Nephron progenitor cell (in vitro differentiated cells): ENCODE data around the gene MAMDC2.

ENCODE experiments used
- DNase-seq: peaks from one replicate; pipeline ENCODE4 v3.0.0; 2021
- H3K27ac Mint-ChIP-seq: 2 replicates; pipeline ENCODE4 v1.8.0; 2021; ENCODE audit warnings: mild to moderate bottlenecking, moderate library complexity, mixed read lengths
- H3K27me3 Mint-ChIP-seq: 2 replicates; pipeline ENCODE4 v1.8.0; 2021; ENCODE audit warnings: mild to moderate bottlenecking, low read depth, mixed read lengths; ENCODE audit not compliant: poor library complexity
- H3K36me3 Mint-ChIP-seq: 2 replicates; pipeline ENCODE4 v1.8.0; 2021; ENCODE audit warnings: low read depth, mixed read lengths
- H3K4me1 Mint-ChIP-seq: 2 replicates; pipeline ENCODE4 v1.8.0; 2021; ENCODE audit warnings: mixed read lengths
- H3K4me3 Mint-ChIP-seq: 2 replicates; pipeline ENCODE4 v1.8.0; 2021; ENCODE audit warnings: mild to moderate bottlenecking, moderate library complexity, mixed read lengths
- H3K9me3 Mint-ChIP-seq: 2 replicates; pipeline ENCODE4 v1.8.0; 2021; ENCODE audit warnings: mild to moderate bottlenecking, moderate library complexity, mixed read lengths
- TF ChIP-seq, protein P1 (sequence below): fragments of 200-600 bp; sonication (generic); IDR thresholded peaks from 2 replicates; pipeline ENCODE4 v1.5.0; 2021; ENCODE audit warnings: antibody characterized with exemption

The MAMDC2 gene

DNA sequence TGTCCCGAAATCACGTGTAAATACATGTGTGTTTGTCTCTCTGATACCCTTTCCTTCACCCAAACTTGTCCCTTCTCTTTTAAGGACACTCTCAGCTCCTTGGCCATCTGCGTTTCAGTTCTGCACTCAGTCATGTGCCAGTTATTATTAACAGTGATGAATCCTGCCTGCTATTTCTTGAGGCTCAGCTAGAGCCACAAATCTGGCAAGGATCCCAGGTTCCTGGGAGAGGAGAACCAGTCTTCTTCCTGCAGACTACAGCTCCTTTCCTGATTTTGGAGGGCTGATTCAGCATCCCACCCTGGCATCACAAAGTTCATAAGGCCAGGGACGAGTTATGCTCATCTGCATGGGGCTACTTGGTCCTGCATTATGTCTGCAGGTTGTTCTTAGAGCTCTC lies 5.6 kb downstream of the MAMDC2 start:
- no peak for DNase-seq
- no peaks in the 10 kb centered on the region for H3K9me3 Mint-ChIP-seq
- TF ChIP-seq, protein P1, sequence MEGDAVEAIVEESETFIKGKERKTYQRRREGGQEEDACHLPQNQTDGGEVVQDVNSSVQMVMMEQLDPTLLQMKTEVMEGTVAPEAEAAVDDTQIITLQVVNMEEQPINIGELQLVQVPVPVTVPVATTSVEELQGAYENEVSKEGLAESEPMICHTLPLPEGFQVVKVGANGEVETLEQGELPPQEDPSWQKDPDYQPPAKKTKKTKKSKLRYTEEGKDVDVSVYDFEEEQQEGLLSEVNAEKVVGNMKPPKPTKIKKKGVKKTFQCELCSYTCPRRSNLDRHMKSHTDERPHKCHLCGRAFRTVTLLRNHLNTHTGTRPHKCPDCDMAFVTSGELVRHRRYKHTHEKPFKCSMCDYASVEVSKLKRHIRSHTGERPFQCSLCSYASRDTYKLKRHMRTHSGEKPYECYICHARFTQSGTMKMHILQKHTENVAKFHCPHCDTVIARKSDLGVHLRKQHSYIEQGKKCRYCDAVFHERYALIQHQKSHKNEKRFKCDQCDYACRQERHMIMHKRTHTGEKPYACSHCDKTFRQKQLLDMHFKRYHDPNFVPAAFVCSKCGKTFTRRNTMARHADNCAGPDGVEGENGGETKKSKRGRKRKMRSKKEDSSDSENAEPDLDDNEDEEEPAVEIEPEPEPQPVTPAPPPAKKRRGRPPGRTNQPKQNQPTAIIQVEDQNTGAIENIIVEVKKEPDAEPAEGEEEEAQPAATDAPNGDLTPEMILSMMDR, result no peak
- no peak overlapping the region for H3K27ac Mint-ChIP-seq
- H3K27me3 Mint-ChIP-seq, result peaks cover 33% of the 10 kb centered on the region
- no peaks in the 10 kb centered on the region for H3K36me3 Mint-ChIP-seq
- peaks cover 18% of the 10 kb centered on the region for H3K4me1 Mint-ChIP-seq
- H3K4me3 Mint-ChIP-seq, result no peak overlapping the region

DNA sequence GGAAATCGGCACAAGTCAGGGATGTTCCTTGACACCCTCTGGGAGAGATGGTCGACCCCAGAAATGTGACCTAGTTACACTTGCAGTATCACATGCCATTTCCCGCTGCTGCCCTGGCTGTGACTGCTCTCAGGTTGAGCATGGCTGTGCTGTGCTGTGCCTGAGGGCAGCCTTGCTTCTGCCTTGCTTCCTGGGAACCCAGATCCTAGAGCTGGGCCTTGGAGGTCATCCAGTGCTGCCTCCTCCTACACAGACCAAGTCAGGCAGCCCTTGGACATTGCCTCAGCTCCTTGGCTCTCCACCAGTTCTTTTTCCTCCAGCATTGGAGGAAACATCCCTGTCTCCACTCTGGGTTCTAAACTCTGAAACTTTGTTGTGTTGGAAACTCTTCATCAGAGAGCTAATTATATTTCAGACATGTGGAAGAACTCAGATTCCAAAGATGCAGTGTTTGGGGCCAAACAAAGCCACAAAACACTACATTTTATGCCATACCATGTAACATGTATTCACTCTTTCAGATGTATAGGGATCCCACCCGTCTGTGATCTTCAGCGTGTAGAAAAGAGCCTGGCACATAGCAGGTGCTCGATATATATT lies 6.1 kb downstream of the MAMDC2 start:
- Mint-ChIP-seq H3K4me1 (peaks cover 13% of the 10 kb centered on the region), H3K36me3 (no peaks in the 10 kb centered on the region), H3K9me3 (no peaks in the 10 kb centered on the region), H3K27ac (no peak overlapping the region), H3K4me3 (no peak overlapping the region), H3K27me3 (peaks cover 29% of the 10 kb centered on the region)
- TF ChIP-seq, protein P1, result no peak
- no peak for DNase-seq

DNA sequence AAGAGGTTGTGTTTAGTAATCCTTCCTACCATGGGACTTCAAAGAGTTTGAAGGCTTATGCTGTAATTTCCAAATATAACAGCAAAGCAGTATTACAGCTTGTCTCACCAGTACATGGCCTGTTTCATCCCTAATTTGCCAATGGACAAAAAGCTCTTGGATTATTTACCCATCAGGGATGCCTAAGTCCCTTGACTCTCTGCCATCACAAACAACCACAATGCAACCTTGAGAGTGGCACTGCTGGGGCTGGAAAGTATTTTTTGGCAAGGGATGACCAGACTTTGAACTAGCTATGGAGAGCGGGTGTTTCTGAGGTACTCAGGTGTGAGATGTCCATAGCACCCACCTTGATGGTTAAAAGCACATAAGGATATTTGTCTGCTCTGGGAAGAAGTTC lies 9.1 kb downstream of the MAMDC2 start:
- H3K4me1 Mint-ChIP-seq, result peaks cover 4% of the 10 kb centered on the region
- no peaks in the 10 kb centered on the region for H3K36me3 Mint-ChIP-seq
- TF ChIP-seq, protein P1, result no peak
- H3K9me3 Mint-ChIP-seq, result no peaks in the 10 kb centered on the region
- H3K27me3 Mint-ChIP-seq, result peaks cover 16% of the 10 kb centered on the region
- H3K27ac Mint-ChIP-seq, result no peak overlapping the region
- DNase-seq, result no peak
- no peak overlapping the region for H3K4me3 Mint-ChIP-seq

DNA sequence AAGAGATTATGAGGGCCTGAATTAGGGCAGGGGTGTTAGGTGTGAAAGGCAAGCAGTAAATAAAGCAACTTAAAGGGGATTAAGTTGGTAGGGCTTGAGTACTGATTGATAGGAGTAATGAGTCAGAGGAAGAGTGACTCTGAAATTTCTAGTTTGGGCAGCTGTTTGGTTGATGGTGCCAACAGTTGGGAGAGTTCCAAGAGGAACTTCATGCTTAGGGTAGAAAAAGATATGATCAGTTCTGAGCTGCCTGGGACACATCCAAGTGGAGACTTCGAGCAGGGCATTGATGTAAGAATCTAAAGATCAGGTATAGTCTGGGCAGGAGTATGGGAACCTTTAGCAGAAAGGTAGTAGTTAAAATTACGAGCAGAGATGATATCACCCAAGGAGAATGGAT lies 10.2 kb downstream of the MAMDC2 start:
- Mint-ChIP-seq H3K9me3 (no peaks in the 10 kb centered on the region), H3K4me3 (no peak overlapping the region), H3K27me3 (peaks cover 12% of the 10 kb centered on the region), H3K36me3 (no peaks in the 10 kb centered on the region), H3K4me1 (peaks cover 4% of the 10 kb centered on the region), H3K27ac (no peak overlapping the region)
- DNase-seq, result no peak
- TF ChIP-seq, protein P1, result no peak

DNA sequence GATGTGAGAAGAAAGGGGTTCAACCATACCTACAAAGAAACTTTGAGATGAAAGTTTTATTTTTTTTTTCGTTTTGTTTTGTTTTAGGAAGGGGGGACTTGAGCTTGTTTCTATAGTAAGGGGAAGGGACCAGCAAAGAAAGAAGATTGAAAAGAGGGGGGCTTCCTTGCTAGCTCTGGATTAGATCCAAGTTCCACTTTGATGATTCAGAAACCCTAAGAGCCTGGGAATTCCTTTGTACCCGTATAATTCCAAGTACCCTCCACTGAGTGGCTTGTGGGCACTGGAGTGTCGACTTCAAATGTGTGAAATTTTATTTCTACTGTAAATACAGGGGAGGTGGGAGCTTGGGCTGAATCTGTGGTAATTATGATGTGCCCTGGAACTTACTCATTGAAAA lies 10.9 kb downstream of the MAMDC2 start:
- Mint-ChIP-seq H3K27ac (no peak overlapping the region), H3K36me3 (no peaks in the 10 kb centered on the region), H3K27me3 (peaks cover 9% of the 10 kb centered on the region), H3K4me3 (no peak overlapping the region), H3K4me1 (peaks cover 4% of the 10 kb centered on the region), H3K9me3 (no peaks in the 10 kb centered on the region)
- DNase-seq, result no peak
- TF ChIP-seq, protein P1, result no peak
